ENCODE measurements around the gene DDX10. TPM values are rescaled to one million over a fixed set of nuclear protein-coding genes. Genes with fewer than 3 reads are reported as not detected.

Gene DDX10
- polyA plus RNA-seq, 1 donor from 2014 or later = 15.9 TPM

GRCh38 chr11:108629274-108629673, 35.6 kb upstream of the DDX10 start:
- TF ChIP-seq MXI1 (conservative IDR thresholded peaks at IDR 0.05; ENCODE audit: poor library complexity, severe bottlenecking) = no peak
- no peak for TF ChIP-seq POLR2AphosphoS5 (IDR thresholded peaks at IDR 0.05)
- no peak for TF ChIP-seq TAF1 (IDR thresholded peaks at IDR 0.05; ENCODE audit: low read depth)
- TF ChIP-seq, protein P1, sequence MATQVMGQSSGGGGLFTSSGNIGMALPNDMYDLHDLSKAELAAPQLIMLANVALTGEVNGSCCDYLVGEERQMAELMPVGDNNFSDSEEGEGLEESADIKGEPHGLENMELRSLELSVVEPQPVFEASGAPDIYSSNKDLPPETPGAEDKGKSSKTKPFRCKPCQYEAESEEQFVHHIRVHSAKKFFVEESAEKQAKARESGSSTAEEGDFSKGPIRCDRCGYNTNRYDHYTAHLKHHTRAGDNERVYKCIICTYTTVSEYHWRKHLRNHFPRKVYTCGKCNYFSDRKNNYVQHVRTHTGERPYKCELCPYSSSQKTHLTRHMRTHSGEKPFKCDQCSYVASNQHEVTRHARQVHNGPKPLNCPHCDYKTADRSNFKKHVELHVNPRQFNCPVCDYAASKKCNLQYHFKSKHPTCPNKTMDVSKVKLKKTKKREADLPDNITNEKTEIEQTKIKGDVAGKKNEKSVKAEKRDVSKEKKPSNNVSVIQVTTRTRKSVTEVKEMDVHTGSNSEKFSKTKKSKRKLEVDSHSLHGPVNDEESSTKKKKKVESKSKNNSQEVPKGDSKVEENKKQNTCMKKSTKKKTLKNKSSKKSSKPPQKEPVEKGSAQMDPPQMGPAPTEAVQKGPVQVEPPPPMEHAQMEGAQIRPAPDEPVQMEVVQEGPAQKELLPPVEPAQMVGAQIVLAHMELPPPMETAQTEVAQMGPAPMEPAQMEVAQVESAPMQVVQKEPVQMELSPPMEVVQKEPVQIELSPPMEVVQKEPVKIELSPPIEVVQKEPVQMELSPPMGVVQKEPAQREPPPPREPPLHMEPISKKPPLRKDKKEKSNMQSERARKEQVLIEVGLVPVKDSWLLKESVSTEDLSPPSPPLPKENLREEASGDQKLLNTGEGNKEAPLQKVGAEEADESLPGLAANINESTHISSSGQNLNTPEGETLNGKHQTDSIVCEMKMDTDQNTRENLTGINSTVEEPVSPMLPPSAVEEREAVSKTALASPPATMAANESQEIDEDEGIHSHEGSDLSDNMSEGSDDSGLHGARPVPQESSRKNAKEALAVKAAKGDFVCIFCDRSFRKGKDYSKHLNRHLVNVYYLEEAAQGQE (IDR thresholded peaks at IDR 0.05; ENCODE audit: borderline replicate concordance) = no peak
- no peak for TF ChIP-seq EP300 (conservative IDR thresholded peaks at IDR 0.05; ENCODE audit: poor library complexity, severe bottlenecking)
- TF ChIP-seq EZH2 (IDR thresholded peaks at IDR 0.05; ENCODE audit: borderline replicate concordance, insufficient read depth, low read length, poor library complexity, severe bottlenecking) = no peak
- no peak for TF ChIP-seq RAD21 (conservative IDR thresholded peaks at IDR 0.05)
- TF ChIP-seq SMC3 (conservative IDR thresholded peaks at IDR 0.05; ENCODE audit: poor library complexity) = no peak
- TF ChIP-seq, protein P2, sequence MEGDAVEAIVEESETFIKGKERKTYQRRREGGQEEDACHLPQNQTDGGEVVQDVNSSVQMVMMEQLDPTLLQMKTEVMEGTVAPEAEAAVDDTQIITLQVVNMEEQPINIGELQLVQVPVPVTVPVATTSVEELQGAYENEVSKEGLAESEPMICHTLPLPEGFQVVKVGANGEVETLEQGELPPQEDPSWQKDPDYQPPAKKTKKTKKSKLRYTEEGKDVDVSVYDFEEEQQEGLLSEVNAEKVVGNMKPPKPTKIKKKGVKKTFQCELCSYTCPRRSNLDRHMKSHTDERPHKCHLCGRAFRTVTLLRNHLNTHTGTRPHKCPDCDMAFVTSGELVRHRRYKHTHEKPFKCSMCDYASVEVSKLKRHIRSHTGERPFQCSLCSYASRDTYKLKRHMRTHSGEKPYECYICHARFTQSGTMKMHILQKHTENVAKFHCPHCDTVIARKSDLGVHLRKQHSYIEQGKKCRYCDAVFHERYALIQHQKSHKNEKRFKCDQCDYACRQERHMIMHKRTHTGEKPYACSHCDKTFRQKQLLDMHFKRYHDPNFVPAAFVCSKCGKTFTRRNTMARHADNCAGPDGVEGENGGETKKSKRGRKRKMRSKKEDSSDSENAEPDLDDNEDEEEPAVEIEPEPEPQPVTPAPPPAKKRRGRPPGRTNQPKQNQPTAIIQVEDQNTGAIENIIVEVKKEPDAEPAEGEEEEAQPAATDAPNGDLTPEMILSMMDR (IDR thresholded peaks at IDR 0.05; ENCODE audit: poor library complexity, severe bottlenecking) = no peak
- H3K79me2 ChIP-seq (replicated peaks; ENCODE audit: insufficient read depth, low read length) = no peaks in the 10 kb centered on the region
- peaks cover 6% of the 10 kb centered on the region for H3K9me3 ChIP-seq (ENCODE audit: low read length)
- no peak overlapping the region for H3K4me2 ChIP-seq (ENCODE audit: low read length)
- no peaks in the 10 kb centered on the region for H3K36me3 ChIP-seq (ENCODE audit: insufficient read depth, low read length)
- no peak overlapping the region for H3K9ac ChIP-seq (ENCODE audit: low read length)
- H2AFZ ChIP-seq (ENCODE audit: low read depth, low read length) = no peak overlapping the region
- no peaks in the 10 kb centered on the region for H3F3A ChIP-seq (ENCODE audit: insufficient read depth, low read length, poor library complexity, severe bottlenecking)
- H3K27me3 ChIP-seq (ENCODE audit: insufficient read depth, low read depth, low read length) = no peaks in the 10 kb centered on the region
- H3K27ac ChIP-seq (ENCODE audit: low read length) = no peak overlapping the region
- H3K4me3 ChIP-seq (ENCODE audit: low read length) = no peak overlapping the region
- no peaks in the 10 kb centered on the region for H4K20me1 ChIP-seq (ENCODE audit: insufficient read depth)
- no peaks in the 10 kb centered on the region for H3K9me2 ChIP-seq (ENCODE audit: insufficient read depth, low read length)

DNA sequence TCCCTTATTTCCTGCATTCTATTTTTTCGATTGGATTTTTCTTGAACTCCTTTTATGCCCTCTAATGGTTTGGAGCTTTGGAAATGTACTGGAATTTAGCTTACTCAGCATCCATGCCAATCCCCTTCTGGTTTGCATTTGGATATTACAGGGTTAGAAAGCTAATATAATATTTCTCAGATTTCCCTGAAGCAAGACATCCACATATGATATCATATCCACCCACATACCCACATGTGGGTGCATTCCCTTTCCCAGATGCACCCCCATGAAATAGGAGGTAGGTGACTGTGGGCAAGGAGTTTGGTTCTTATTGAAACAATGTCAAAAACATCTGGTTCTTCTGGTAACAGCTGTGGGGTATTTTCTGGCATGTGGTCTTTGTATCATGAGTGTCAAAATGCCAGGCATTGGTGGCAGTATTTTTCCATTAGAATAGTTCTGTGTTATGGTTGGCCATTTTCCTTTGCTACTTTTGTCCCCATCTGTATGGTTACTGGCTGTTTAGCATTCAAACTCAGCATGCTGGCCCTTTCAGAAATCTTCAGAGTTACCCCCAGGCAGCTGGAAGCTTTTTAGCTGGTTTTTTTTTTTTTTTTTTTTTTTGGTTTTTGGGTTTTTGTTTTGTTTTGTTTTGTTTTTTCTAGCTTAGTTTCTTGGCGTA, 32.7 kb upstream of the DDX10 start:
- H3K36me3 ChIP-seq (ENCODE audit: insufficient read depth, low read length) = no peaks in the 10 kb centered on the region
- no peak overlapping the region for H3K27ac ChIP-seq (ENCODE audit: low read length)
- H2AFZ ChIP-seq (ENCODE audit: low read depth, low read length) = no peak overlapping the region
- no peak overlapping the region for H3K9ac ChIP-seq (ENCODE audit: low read length)
- H3K4me2 ChIP-seq (ENCODE audit: low read length) = no peak overlapping the region
- no peaks in the 10 kb centered on the region for H3K27me3 ChIP-seq (ENCODE audit: insufficient read depth, low read depth, low read length)
- no peak overlapping the region for H3K4me3 ChIP-seq (ENCODE audit: low read length)
- H4K20me1 ChIP-seq (ENCODE audit: insufficient read depth) = no peaks in the 10 kb centered on the region
- no peaks in the 10 kb centered on the region for H3K79me2 ChIP-seq (replicated peaks; ENCODE audit: insufficient read depth, low read length)
- no peaks in the 10 kb centered on the region for H3F3A ChIP-seq (ENCODE audit: insufficient read depth, low read length, poor library complexity, severe bottlenecking)
- H3K9me3 ChIP-seq (ENCODE audit: low read length) = peaks cover 6% of the 10 kb centered on the region
- TF ChIP-seq MXI1 (conservative IDR thresholded peaks at IDR 0.05; ENCODE audit: poor library complexity, severe bottlenecking) = no peak
- TF ChIP-seq TAF1 (IDR thresholded peaks at IDR 0.05; ENCODE audit: low read depth) = no peak
- no peak for TF ChIP-seq EZH2 (IDR thresholded peaks at IDR 0.05; ENCODE audit: borderline replicate concordance, insufficient read depth, low read length, poor library complexity, severe bottlenecking)
- no peak for TF ChIP-seq SMC3 (conservative IDR thresholded peaks at IDR 0.05; ENCODE audit: poor library complexity)
- TF ChIP-seq POLR2AphosphoS5 (IDR thresholded peaks at IDR 0.05) = no peak
- no peak for TF ChIP-seq RAD21 (conservative IDR thresholded peaks at IDR 0.05)
- H3K9me2 ChIP-seq (ENCODE audit: insufficient read depth, low read length) = no peaks in the 10 kb centered on the region
